Right renal pelvis (tissue), 4 donors: ENCODE data around the gene SVOP. TPM values are rescaled to one million over a fixed set of nuclear protein-coding genes. Genes with fewer than 3 reads are reported as not detected.
"Not testable (repeated sequence)": the region's sequence is repeated elsewhere in the genome, so short reads cannot be mapped to it uniquely, and the experiment has no call there.

Source experiments
- DNase-seq, 4 donors: peaks; one replicate each; pipeline ENCODE4 v3.0.0-alpha.2; 2013; ENCODE audit warnings: low read depth in 4 of 4, low spot score in 3 of 4, missing footprints in 1 of 4
- polyA plus RNA-seq, 4 donors: library from polyadenylated mRNA; unstranded; fragments of 120-200 nt; gene quantifications; one replicate each; pipeline ENCODE4 v1.2.1, GENCODE V29; 2013; ENCODE audit not compliant: insufficient read length in 4 of 4

SVOP gene
- polyA plus RNA-seq, 4 donors = 0.04 to 0.25 (median 0.18) TPM; not detected in 1

GRCh38 chr12:108896817-108897216 is 124.1 kb downstream of the SVOP start:
- no peak for DNase-seq

GRCh38 chr12:108896336-108896735 is 124.5 kb downstream of the SVOP start:
- DNase-seq = no peak

- DNase-seq = no peak
Measured at GRCh38 chr12:108895220-108895802, 125.6 kb downstream of the SVOP start.

- DNase-seq = no peak
Measured at GRCh38 chr12:108890208-108890607, 130.7 kb downstream of the SVOP start.

GRCh38 chr12:108888031-108888430 is 132.8 kb downstream of the SVOP start:
- no peak for DNase-seq

GRCh38 chr12:108886873-108887629 is 133.8 kb downstream of the SVOP start:
- no peak for DNase-seq

- DNase-seq = no peak
Measured at GRCh38 chr12:108884116-108885012, 136.5 kb downstream of the SVOP start.

GRCh38 chr12:108881953-108882352 is 138.9 kb downstream of the SVOP start:
- no peak for DNase-seq

GRCh38 chr12:108879615-108880254 is 141.1 kb downstream of the SVOP start, which contains the start of gene DAO:
DAO (plus strand) TSS chr12:108880092; CDS start chr12:108885007, 4,915 bp downstream.
- no peak for DNase-seq

GRCh38 chr12:108876550-108876949 is 144.3 kb downstream of the SVOP start:
- no peak for DNase-seq

- DNase-seq = no peak
Measured at GRCh38 chr12:108875682-108876361, 145.0 kb downstream of the SVOP start.

- no peak for DNase-seq
Measured at GRCh38 chr12:108875280-108875679, 145.6 kb downstream of the SVOP start.

- no peak for DNase-seq
Measured at GRCh38 chr12:108868781-108869180, 152.1 kb downstream of the SVOP start.

GRCh38 chr12:108866083-108866482 is 154.8 kb downstream of the SVOP start:
- DNase-seq = not testable (repeated sequence)

GRCh38 chr12:108865169-108865568 is 155.7 kb downstream of the SVOP start:
- DNase-seq = no peak

GRCh38 chr12:108862588-108862959 is 158.3 kb downstream of the SVOP start:
- DNase-seq = no peak

GRCh38 chr12:108861878-108862587 is 158.8 kb downstream of the SVOP start:
- DNase-seq = no peak

GRCh38 chr12:108860443-108860842 is 160.4 kb downstream of the SVOP start:
- no peak for DNase-seq

- DNase-seq = no peak
Measured at GRCh38 chr12:108859923-108860291, 161.0 kb downstream of the SVOP start.
